Ishikawa (cell line): ENCODE results near the gene RLN2.
A peak's percentile ranks its signal among the peaks of the same experiment; 100 is the strongest.

Source experiments
- RAD21 ChIP-seq: IDR thresholded peaks from 2 replicates; pipeline ENCODE4 v1.6.1; 2012; ENCODE audit warnings: low read depth
- USF1 ChIP-seq: IDR thresholded peaks from 2 replicates; pipeline ENCODE4 v1.6.1; 2012
- YY1 ChIP-seq: IDR thresholded peaks from 2 replicates; pipeline ENCODE4 v1.6.1; 2012; ENCODE audit warnings: low read depth
- ZBTB7A ChIP-seq: IDR thresholded peaks from 2 replicates; pipeline ENCODE4 v1.6.1; 2012; ENCODE audit warnings: low read depth

Gene RLN2

DNA sequence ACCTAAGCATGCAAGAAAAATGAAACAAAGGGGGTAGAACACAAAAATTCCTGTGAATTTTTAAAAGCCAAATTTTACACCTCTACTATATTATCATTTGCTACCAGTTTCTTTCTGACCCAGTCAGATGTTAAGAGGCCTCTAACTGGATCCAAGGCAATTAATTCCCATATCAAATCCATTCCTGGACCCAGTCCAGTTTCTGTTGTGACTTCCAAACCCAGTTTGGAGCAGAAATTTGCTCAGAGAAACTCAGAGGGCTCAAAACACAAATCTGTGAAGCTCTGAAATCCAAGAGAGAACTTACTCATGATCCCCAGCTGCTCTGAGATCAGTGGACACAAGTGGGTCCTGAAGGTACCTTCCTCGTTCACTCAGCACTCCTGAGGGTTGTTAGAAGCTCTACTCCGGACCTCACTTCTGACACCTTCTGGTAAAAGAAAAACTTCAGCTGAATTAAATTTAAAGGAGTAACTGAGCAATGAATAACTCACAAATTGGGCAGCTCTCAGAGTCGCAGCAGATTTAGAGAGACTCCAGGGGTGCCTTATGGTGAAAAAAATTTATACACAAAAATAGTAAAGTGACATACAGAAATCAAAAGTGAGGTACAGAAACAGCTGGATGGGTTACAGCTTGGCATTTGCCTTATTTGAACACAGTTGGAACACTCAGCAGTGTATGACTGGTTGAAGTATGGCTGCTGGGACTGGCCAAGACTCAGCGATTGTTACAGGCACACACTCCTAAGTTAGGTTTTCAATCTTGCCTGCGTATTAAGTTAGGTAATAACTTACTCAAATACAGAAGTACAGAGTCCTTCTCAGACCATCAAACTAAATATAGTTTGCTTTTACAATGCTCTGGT lies 40.9 kb downstream of the RLN2 start:
- TF ChIP-seq USF1 (no peak), YY1 (no peak), ZBTB7A (no peak), RAD21 (peak; percentile 32; the same call in 1 of the 2 replicates)
